Activated CD4-positive, alpha-beta T cell treated with anti-CD3 and anti-CD28 coated beads, Interleukin-2, Interleukin-4, amounts not matched to agents 100 ng/mL and 50 ng/mL, durations not matched to agents 16 hours and 8 hours (primary cell): ENCODE measurements around the gene GJB3.

Experiments used
- DNase-seq: peaks from one replicate; pipeline ENCODE4 v3.0.0-alpha.2; 2020; ENCODE audit warnings: low spot score

Gene GJB3

DNA sequence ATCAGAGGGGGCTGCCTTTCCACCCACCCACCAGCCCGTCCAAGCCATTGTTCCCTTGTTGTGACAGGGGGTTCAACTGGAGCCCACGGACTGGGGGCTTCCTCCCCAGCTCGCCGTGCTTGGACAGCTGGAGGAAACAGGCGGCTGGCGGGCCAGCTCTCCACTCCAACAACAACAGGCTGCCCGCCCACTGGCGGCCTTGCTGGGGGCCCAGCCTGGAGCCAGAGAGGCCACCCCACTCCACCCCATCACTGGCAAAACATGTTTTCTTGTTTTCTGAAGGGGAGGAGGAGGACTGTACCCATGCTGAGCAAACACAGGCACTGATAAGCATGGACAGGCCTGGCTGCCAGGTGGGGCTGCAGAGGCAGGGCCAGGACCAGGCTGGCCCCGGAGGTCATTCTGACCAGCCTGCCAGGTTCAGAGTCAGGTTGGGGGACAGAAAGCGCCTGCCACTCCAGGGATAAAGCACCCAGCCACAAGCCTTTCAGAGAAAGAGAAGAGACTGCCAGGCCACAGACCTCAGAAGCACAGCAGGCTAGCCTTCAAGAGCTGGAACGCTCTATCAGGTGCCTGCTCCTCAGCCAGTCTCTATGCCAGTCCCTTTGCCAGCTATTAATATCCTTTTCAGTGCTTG, 44.6 kb downstream of the GJB3 start:
- no peak for DNase-seq

DNA sequence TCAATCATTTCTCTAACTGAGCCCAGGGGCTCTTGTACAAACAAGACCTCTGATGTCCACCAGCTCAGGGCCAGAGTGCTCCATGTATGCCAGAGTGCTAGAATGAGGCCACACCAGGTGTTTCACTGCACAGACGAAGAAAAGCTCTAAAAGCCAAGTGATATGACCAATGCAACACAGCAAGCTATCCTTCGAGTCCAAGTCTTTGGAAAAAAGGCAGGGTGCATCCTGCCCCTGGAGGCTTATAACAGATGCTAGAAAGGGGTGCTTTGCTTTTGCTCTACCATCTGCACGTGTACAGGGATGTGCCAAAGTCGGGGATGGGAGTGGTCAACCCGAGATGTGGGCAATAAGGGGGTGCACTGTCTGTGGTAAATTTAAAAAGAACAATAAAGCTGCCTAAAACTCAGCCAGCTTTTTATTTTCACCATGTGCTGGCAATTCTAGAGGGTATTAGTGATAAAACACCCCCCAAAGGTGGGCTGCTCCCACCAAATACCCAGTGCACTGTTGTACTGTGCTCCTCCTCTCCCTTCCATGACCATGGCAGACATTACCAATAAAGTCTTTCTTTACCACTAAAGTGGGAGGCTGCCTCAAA, 46.4 kb downstream of the GJB3 start:
- no peak for DNase-seq

DNA sequence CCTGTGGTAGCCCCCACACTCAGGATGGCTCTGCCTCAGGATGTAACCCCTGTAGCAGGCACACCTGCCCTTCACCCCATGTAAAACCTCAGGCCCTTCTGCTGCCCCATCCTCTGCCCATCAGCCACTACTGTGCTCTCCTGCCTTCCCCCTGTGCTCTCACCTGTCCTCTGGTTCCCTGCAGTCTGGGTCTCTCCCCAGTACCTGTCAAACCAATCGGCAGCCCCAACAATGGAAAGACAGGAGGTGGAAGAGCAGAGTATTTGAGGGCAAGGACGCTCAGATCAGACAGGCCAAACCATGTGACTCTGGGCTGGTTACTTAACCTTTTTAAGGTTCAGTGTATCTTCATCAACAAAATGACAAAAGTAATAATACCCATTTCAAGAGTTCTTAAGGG, 47.6 kb downstream of the GJB3 start:
- no peak for DNase-seq

DNA sequence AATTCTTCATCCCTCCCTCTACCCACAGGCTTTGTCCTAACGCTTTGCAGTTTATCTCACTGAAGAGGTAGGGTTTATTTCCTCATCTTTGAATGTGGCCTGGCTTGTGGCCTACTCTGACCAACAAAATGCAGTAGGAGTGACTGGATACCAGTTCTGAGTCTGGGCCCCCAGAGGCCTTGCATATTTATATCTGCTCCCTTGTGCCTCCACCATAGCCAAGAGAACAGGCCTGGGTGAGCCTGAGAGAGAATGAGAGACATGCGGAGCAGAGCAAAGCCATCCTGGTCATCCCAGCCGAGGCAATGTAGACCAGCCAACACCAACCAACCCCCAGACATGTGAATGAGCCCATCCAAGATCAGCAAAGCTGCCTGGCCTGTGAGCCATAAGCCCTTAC, 48.2 kb downstream of the GJB3 start:
- no peak for DNase-seq

DNA sequence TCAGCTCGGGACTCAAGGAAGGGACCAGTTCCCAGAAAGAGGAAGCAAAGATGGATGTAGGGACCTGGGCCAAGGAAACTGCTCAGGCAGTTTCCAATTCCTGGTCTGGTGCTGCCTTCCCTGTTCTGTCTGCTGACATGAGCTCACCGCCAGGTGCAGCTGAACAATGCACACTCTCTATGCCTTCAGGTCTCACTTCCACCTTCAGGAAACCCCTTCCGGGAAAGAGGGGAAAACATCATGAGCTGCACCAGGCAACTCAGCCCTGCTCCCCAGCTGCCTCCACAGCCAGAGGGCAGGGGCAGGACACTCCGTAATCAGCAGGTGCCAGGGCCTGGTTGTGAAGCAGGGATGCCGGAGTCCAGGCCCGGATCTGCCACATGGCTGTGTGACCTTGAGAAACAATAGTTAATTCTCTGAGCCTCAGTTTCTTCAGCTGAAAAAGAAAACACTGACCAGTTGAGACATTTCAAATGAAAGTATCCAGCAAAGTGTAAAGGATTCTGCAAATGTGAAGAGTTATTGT, 50.8 kb downstream of the GJB3 start:
- no peak for DNase-seq

DNA sequence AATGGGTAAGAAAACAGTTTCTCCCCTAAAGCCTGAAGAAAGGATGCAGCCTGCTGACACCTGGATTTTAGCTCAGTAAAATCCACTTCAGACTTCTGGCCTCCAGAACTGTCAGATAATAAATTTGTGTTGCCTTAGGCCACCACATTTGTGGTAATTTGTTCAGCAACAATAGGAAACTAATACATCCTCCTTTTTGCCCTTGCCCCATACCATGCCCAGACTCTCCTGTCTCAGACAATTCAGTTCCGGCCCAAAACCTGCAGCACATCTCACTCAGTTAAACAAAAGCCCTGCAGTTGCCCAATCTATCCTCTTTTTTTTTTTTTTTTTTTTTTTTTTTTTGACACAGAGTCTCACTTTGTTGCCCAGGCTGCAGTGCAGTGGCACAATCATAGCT, 52.7 kb downstream of the GJB3 start:
- DNase-seq, result no peak
